PC-9 (cell line): ENCODE results near the gene PRCC.

Source experiments
- EZH2 ChIP-seq: fragments of 200-600 bp; sonication (generic); IDR thresholded peaks from 2 replicates; pipeline ENCODE4 v1.8.0; 2017; ENCODE audit warnings: antibody characterized with exemption, low read depth
- TF ChIP-seq, protein P1 (sequence below): fragments of 200-600 bp; sonication (generic); conservative IDR thresholded peaks from 2 replicates; pipeline ENCODE4 v1.6.1; 2017; ENCODE audit warnings: mixed run types, antibody characterized with exemption, mild to moderate bottlenecking, moderate library complexity

DNA sequence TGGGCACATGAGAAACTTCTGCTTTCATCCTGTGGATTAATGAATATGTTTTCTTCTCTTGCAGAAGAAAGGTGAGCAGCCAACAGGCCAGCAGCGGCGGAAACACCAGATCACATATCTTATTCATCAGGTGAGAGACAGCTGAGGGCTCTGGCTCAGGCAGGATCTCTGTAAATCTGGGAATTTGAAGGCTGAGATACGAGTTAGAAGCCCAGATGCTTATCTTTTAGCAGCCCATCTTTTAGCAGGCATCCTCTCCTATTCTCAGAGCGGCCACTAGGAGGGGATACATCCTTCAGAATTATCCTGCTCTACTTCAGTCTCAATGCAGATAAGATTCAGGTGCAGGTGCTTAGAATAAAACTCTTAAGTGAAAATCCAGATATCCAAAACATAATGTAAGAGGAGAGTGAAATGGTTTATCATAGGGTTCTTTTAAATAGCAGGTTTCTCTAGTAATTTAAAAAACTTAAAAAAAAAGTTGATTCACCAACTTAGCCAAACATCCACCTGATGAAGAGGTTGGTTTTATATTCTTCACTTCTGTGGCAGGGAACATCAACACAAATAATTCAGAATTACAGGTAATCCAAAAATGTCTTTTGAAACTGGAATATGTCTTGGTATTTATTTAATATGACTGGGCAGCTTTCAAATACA, 30.0 kb downstream of the PRCC start:
- TF ChIP-seq, protein P1, sequence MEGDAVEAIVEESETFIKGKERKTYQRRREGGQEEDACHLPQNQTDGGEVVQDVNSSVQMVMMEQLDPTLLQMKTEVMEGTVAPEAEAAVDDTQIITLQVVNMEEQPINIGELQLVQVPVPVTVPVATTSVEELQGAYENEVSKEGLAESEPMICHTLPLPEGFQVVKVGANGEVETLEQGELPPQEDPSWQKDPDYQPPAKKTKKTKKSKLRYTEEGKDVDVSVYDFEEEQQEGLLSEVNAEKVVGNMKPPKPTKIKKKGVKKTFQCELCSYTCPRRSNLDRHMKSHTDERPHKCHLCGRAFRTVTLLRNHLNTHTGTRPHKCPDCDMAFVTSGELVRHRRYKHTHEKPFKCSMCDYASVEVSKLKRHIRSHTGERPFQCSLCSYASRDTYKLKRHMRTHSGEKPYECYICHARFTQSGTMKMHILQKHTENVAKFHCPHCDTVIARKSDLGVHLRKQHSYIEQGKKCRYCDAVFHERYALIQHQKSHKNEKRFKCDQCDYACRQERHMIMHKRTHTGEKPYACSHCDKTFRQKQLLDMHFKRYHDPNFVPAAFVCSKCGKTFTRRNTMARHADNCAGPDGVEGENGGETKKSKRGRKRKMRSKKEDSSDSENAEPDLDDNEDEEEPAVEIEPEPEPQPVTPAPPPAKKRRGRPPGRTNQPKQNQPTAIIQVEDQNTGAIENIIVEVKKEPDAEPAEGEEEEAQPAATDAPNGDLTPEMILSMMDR: peak; percentile 90
- no peak for TF ChIP-seq EZH2
